Endometrial microvascular endothelial cells (primary cell): ENCODE measurements around the gene ASB16. TPM values are rescaled to one million over a fixed set of nuclear protein-coding genes. Genes with fewer than 3 reads are reported as not detected.
"Not testable (repeated sequence)": the region's sequence is repeated elsewhere in the genome, so short reads cannot be mapped to it uniquely, and the experiment has no call there.

Experiments
- in situ Hi-C: cut with HindIII; loops from 2 replicates; pipeline ENCODE4 v1.10.0; 2017; ENCODE audit warnings: low sequenced_read_pairs, low pct_unique_long_range_greater_than_20kb; ENCODE audit errors: inconsistent ontology term
- total RNA-seq: library from RNA; depleted of rRNA; stranded (reverse); fragments of >200 nt; gene quantifications from one replicate; pipeline ENCODE4 v1.2.3, GENCODE V29; 2015; ENCODE audit errors: inconsistent ontology term

ASB16 gene
- total RNA-seq, 1 donor from 2014 or later: not detected

DNA sequence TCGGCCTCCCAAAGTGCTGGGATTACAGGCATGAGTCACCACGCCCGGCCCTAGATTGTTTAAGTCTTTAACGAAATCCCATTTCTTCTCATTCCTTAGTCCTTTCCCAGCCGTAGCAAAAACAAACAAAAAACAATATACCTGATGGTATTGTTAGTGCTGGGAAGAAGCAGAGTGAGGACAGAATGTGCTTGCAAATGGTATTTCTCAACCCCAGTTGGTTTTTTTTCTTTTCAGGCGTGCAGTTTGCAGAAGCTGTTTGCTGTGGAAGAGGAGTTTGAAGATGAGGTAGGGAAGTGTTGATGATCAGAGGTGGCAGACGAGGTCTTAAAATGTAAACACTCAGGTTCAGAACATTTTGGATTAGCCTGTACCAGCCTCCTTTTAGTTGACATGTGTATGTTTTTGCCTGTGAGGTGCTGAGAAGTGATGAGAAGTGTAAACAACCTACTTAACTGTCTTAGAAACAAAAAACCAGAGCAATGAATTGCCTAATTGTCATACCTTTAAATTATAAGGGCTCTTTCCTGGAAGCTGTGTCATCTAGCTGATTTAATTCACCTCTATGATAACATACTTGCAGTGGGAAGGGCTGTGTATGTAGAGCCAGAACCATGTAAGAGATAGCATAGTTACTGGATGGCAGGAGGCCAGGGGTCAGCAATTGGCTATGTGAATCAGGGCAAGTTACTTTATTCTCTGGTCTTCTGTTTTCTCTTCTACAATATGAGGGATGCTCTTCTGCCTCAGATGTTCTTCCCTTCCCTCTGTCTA, 25.4 kb upstream of the ASB16 start:
- in situ Hi-C loops: no loop called here

DNA sequence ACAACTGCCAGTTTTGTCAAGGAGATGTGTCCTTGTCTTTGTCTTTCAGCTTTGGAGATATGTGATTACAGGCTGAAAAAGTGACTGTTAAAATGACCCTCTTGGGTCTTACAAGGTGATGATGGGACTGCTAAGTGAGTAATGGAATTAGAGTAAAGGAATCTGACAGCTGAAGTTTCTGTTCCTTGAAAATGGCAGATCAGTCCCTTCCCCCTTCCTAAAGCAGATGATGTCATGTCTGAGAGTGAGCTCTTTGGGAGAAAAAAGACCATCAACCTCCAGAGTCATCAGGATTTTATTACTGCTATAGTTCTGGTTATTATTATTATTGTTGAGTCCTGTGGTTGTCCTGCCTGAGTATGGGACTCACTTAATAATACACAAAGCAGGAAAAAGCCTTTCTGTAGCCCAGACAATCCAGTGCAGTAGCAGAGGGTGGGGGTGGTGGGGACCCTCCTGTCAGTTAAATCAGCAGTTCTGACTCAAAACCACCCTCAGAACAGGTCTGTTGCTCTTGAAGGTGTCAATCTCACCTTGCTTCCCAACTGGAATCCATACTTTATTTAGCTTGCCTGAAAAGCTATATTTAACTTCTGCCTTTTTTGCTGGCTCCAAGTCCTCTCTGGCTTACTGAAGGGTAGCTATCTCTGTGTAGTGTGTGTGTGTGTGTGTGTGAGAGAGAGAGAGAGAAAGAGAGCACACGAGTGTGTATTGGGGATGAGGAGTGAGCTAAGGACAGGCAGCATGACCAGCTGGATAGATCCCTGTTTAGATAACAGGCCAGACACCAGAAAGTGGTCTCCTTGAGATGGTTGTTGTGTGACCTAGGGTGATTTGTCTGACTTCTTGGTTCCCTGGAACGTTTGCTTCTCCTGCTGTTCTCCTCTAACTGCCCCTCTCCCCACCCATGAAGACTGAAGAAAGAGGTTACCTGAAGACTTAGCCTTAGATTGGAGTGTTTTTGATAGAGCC, 23.8 kb upstream of the ASB16 start:
- in situ Hi-C loops: no loop called here

DNA sequence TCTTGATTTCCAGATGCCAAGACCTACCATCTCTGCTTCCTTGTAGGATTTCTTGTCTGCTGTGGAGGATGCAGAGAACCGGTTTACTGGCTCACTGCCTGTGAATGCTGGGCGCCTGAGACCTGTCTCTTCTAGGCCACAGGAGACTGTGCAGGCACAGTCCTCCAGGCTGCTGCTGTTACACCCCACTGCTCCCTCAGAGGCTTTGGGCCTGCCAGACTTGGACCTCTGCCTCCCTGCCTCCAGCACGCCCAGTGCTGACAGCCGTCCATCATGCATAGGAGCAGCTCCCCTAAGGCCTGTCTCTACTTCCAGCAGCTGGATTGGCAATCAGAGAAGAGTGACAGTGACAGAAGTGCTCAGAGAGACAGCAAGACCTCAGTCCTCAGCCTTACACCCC, 22.7 kb upstream of the ASB16 start:
- in situ Hi-C loops: no loop called here

DNA sequence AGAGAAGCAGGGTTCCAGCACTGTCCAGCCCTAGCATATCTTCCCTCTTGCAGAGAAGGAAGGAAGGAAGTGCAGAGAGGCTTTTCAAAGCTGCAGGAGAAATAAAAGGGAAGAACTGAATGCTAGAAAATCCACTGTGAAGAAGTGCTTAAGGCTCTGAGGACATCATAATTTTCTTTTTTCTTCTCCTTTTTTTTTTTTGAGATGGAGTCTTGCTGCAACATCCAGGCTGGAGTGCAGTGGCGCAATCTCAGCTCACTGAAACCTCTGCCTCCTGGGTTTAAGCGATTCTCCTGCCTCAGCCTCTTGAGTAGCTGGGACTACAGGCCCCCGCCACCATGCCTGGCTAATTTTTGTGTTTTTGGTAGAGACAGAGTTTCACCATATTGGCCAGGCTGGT, 21.4 kb upstream of the ASB16 start:
- in situ Hi-C loops: not testable (repeated sequence)

DNA sequence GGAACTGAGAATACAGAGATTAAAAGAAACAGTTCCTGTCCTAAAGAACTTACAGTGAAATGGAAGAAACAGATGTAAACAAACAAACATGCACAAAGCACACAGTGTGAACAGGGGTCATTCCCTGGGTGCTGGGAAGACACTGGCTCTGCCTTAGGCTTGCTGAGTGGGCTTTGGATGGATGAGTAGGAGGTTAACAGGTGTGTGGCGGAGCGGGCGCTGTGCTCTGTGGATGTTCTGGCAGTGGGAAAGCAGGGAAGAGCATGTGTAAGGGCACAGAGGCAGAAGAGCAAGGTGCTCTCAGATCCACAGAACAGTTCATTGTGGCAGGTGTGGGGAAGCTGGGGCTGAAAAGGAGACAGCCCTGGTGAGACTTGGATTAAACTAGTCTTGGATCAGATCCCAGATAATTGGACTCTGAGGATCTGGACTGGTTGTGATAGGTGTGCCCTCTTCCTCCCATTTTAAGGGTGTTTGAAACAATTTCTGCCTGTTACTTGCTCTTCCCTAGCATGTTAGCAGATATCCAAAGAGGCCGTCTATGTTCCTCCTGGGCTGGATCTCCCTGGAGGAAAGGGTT, 20.7 kb upstream of the ASB16 start:
- in situ Hi-C loops: no loop called here

DNA sequence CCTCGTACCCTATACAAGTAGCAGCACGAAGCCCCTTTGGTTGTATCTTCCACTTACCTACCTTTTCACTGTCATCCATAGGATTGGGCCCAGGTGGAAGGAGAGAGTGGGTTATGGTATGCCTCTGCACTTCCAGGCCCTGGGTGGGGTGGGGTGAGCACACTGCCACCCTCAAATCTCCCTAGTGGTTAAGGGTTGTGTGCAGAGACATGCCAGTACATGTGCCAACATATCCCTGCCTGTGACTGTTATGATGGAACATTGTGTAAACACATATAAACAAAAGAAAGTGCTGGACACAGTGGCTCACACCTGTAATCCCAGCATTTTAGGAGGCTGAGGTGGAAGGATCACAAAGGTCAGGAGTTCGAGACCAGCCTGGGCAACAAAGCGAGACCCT, 17.6 kb upstream of the ASB16 start:
- in situ Hi-C loops: no loop called here

DNA sequence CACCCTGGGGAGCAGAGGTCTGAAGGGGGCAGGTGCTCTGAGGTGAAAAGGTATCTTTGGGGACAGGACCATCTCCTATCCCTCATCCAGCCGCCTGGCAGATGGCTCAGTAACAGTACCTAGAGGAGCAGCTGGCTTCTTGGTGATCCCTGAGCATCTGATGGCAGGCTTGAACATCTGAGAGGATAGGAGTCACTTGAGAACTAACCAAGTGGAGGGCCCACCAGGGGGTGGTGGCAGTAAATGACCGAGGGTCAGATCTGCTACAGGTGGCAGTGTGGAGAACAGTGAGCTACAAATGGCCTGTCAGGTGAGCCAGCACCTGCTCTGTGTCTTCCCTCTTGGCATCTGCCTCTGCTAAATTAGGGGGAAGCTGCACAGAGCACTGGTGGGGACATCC, 15.0 kb upstream of the ASB16 start:
- in situ Hi-C loops: no loop called here

DNA sequence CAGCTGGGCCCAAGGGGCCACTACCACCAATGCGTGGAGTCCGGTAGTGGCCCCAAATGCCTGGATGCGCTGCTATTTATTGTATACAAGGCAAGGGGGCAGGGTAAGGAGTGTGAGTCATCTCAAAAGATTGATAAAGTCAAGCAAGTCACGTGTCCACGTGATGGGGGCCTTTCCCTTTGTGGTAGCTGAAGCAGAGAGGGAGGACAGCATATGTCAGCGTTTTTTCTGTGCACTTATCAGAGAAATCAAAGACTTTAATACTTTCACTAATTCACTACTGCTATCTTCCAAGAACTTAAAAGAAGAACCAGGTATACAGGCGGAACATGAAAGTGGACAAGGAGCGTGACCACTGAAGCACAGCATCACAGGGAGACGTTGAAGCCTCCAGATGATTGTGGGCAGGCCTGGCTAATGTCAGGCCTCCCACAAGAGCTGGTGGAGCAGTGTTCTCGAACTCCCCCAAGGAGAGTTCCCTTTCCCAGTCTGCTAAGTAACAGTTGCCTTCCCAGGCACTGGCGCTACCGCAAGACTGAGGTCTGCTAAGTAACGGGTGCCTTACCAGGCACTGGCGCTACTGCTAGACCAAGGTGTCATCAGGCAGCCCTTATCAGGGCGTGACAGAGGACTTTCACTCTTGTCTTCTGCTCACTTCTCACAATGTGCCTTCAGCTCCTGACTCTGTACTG, 10.8 kb upstream of the ASB16 start:
- in situ Hi-C loops: no loop called here

DNA sequence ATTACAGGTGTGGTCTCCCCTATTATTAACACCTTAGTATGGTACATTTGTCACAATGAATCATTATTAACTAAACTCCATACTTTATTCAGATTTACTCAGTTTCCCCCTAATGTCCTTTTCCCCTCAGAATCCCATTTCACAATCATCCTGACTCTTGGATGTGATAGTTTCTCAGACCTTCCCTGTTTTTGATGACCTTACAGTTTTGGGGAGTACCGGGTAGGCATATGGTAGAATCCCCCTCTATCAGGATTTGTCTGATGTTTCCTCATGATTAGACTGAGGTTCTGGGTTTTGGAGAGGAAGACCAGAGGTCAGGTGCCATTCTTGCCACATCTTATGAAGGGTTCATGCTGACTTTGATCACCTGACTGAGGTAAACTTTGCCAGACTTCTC, 6.0 kb upstream of the ASB16 start:
- in situ Hi-C loops: no loop called here

DNA sequence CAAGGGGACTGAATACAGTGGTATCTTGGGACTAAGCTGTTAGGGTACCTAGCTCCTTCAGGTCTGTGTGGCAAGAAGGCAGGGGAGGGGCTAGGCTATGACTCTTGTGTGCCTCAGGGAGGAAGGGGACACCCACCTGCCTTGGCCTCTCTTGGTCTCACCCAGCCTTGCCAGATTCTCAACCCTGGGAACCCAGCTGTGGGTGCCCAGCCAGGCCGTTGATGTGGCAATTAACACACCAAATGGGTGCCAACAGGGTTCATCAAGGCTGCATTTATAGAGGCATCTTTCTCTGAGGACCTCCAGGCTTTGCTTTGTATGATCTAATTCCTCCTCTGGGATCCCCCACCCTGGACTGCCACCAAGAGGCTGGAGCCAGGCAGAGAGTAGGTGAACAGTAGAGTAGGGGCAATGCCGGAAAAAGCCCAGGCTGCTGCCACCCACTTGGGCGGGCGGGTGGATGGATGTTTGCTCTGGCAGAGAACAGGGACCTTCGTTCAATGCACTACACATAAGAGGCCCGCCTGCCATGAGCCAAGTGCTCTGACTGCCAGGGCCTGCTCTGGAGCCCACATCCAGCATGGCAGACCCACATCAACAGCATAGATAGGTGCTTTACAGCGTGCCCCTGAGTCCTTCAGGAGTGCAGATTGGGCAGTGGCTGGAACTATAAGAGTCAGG, 3.2 kb upstream of the ASB16 start:
- in situ Hi-C loops: no loop called here

DNA sequence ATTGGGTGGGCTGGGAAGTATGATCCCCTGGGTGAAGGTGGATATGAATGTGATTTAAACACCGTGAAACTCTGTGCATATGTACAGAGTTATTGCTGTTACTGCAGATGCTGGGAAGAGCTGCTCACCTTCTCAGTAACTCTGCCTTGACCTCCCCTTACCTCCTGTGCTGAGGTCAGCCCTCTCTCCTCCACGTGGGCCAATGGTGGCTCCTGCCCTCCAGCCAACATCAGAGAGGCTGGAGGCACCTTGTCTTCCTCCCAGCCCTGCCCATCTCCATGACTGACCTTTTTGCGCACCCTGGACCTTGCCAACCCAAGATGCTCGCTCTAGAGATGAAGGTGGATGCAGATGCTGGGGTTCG, 387 bp upstream of the ASB16 start:
- in situ Hi-C loops: no loop called here

DNA sequence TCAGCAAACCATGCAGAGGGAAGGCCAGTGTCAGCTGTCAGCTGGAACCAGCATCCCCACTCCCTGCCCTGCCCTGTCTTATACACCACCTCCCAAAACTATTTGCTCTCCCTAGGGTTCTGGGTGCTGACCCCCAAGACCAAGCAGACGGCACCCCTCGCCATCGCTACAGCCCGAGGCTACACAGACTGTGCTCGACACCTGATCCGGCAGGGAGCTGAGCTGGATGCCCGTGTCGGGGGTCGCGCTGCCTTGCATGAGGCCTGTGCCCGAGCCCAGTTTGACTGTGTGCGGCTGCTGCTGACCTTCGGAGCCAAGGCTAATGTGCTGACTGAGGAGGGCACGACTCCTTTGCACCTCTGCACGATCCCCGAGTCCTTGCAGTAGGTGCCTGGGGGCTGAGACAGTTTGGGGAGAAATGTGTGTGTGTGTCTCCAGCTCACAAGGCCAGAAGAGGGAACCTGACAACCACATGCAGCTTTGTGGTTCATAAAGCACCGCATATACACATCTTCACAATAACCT, 1.5 kb downstream of the ASB16 start:
- in situ Hi-C loops: no loop called here

DNA sequence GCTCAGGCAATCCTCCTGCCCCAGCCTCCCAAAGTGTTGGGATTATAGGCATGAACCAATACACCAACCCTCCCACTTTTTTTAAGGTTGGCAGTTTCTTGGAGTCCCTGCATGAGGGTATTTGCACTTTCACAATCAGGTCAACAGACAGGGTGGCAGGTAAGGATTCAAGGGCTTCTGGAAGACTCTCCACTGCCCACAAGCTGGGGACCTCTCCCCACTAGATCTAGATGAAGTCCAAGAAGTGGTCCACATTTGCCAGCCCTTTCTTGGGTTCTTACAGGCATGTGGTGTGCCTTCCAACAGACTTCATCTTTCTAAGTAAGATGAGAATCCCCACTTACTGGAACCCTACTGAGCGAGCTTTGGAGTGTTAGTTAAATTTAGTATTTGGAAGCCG, 3.9 kb downstream of the ASB16 start:
- in situ Hi-C loops: no loop called here

DNA sequence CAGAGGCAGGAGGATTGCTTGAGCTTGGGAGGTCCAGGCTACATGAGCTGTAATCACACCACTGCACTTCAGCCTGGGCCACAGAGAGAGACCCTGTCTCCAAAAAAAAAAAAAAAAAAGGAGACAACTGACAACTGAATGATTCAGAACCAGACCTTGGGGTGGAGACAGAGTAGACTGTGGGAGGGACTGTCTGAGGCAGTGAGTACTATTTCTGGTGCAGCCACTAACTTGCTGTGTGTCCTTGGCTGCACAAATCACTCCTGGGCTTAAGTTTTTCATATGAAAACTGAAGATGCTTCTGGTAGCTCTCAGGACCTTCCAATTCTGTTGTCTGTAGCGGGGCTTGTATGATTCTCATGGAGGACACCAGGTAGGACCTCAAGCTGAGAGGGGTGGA, 5.8 kb downstream of the ASB16 start:
- in situ Hi-C loops: no loop called here

DNA sequence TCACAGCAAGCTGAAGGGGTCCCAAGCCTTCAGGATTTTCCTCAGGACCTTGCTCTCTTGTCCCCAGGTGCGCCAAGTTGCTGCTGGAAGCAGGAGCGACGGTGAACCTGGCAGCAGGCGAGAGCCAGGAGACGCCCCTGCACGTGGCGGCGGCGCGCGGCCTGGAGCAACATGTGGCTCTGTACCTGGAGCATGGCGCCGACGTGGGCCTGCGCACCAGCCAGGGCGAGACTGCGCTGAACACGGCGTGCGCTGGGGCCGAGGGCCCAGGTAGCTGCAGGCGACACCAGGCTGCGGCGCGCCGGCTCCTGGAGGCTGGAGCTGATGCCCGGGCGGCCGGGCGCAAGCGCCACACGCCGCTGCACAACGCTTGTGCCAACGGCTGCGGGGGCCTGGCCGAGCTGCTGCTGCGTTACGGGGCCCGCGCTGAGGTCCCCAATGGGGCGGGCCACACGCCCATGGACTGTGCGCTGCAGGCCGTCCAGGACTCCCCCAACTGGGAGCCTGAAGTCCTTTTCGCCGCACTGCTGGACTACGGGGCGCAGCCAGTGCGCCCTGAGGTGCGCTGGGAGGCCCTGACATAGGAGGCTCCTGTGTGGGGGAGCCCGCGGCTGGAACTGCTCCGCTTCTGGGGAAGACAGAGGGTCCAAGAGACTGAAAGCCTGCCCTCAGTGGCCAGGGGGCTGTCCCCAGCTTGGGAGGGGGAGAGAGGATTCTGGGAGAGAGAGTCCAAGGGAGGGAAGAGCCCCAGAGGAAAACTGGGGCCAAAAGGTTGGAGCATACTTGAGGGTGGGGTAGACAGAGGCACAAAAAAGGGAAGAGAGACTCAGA, 6.4 kb downstream of the ASB16 start:
- in situ Hi-C loops: no loop called here

DNA sequence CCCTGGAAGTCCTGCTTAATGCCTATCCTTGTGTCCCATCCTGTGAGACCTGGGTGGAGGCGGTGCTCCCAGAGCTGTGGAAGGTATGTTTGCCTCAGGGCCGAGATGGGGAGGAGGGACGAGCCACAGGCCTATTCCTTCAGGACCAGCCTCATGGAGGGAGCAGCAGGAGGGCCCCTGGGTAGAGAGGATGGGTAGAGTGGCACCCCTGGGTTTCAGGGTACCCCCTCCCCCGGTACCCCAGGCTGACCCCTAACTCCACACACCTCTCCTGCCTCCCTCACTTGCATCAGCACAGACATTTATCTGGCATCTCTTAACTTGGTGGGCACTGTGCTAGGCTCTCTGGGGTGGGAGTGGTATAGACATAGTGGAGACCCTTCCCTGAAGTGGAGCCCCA, 7.1 kb downstream of the ASB16 start:
- in situ Hi-C loops: no loop called here

DNA sequence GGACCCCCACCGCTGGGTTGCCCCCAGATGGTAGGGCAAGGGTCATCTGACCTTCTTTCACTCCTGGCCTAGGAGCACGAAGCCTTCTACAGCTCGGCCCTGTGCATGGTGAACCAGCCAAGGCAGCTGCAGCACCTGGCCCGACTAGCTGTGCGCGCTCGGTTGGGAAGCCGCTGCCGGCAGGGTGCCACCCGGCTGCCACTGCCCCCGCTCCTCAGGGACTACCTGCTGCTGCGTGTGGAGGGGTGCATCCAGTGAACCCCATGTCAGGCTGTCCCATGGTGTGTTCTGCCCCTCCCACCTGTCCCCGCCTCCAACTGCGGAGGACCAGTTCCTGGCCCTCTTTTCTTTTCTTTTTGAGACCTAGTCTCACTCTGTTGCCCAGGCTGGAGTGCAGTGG, 7.6 kb downstream of the ASB16 start:
- in situ Hi-C loops: no loop called here

DNA sequence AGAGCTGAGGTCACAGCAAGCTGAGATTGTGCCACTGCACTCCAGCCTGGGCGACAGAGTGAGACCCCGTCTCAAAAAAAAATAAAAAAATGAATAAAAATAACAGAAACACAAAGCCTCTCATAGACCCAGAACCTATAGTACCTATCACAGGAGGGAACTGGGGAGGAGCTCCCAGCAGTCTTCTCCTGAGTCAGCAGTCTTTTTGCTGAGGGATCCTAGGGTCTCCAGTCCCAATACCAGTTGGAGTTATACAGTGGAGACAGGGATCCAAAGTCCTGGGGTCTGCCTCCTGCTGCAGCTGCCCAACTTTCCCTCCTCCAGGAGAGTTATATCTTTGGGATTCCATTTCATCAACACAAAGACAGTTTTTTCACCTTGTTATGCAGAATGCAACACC, 12.5 kb downstream of the ASB16 start:
- in situ Hi-C loops: no loop called here
